Trophoblast cell (in vitro differentiated cells and primary cell): Measurements from ENCODE around the gene PACS1.

Experiments used
- DNase-seq, 2 donors: peaks; one replicate each; pipeline ENCODE4 v3.0.0-alpha.2; 2016
- H2AFZ ChIP-seq: 2 replicates; pipeline ENCODE4 v1.6.1; 2013; ENCODE audit warnings: low read length, moderate library complexity, mild to moderate bottlenecking; ENCODE audit not compliant: insufficient read depth, poor library complexity
- H2AK5ac ChIP-seq: 2 replicates; pipeline ENCODE4 v1.6.1; 2013; ENCODE audit warnings: mild to moderate bottlenecking, low read length
- H2BK120ac ChIP-seq: 2 replicates; pipeline ENCODE4 v1.6.1; 2013; ENCODE audit warnings: low read length, mild to moderate bottlenecking, moderate library complexity; ENCODE audit not compliant: insufficient read depth, poor library complexity
- H2BK12ac ChIP-seq: 2 replicates; pipeline ENCODE4 v1.6.1; 2013; ENCODE audit warnings: mild to moderate bottlenecking, low read length, moderate library complexity
- H2BK5ac ChIP-seq: 2 replicates; pipeline ENCODE4 v1.6.1; 2013; ENCODE audit warnings: low read length, low read depth, moderate library complexity, mild to moderate bottlenecking; ENCODE audit not compliant: poor library complexity
- H3K14ac ChIP-seq: 2 replicates; pipeline ENCODE4 v1.6.1; 2013; ENCODE audit warnings: mild to moderate bottlenecking, low read length
- H3K18ac ChIP-seq: 2 replicates; pipeline ENCODE4 v1.6.1; 2013; ENCODE audit warnings: mild to moderate bottlenecking, low read length
- H3K23ac ChIP-seq: 2 replicates; pipeline ENCODE4 v1.6.1; 2013; ENCODE audit warnings: low read length
- H3K27ac ChIP-seq: 2 replicates; pipeline ENCODE4 v1.5.1; 2013; ENCODE audit warnings: low read depth, mild to moderate bottlenecking, inconsistent platforms, low read length, moderate library complexity
- H3K27me3 ChIP-seq: 2 replicates; pipeline ENCODE4 v1.6.1; 2013; ENCODE audit warnings: inconsistent platforms, mild to moderate bottlenecking, low read length, moderate library complexity; ENCODE audit not compliant: insufficient read depth
- H3K36me3 ChIP-seq, 2 experiments: 1 replicate in 1 of 2; 2 replicates in 1 of 2; pipeline ENCODE4 v1.6.1; 2013; ENCODE audit warnings: low read length in 2 of 2, mild to moderate bottlenecking in 2 of 2, moderate library complexity in 1 of 2; ENCODE audit not compliant: insufficient read depth in 2 of 2, control insufficient read depth in 1 of 2
- H3K4ac ChIP-seq: 2 replicates; pipeline ENCODE4 v1.6.1; 2013; ENCODE audit warnings: low read depth, mild to moderate bottlenecking, low read length, moderate library complexity
- H3K4me1 ChIP-seq, 2 experiments: 1 replicate in 1 of 2; 2 replicates in 1 of 2; pipeline ENCODE4 v1.6.1; 2013; ENCODE audit warnings: low read length in 2 of 2, mild to moderate bottlenecking in 2 of 2, moderate library complexity in 1 of 2; ENCODE audit not compliant: insufficient read depth in 2 of 2, control insufficient read depth in 1 of 2
- H3K4me2 ChIP-seq: 2 replicates; pipeline ENCODE4 v1.6.1; 2013; ENCODE audit warnings: inconsistent platforms, mild to moderate bottlenecking, low read length, moderate library complexity
- H3K4me3 ChIP-seq: 2 replicates; pipeline ENCODE4 v1.5.1; 2013; ENCODE audit warnings: mild to moderate bottlenecking, low read depth, low read length, inconsistent platforms
- H3K79me1 ChIP-seq: one replicate; pipeline ENCODE4 v1.6.1; 2013; ENCODE audit warnings: low read length
- H3K79me2 ChIP-seq: 2 replicates; pipeline ENCODE4 v1.6.1; 2013; ENCODE audit warnings: low read length, mild to moderate bottlenecking; ENCODE audit not compliant: control insufficient read depth, insufficient read depth, poor library complexity
- H3K9ac ChIP-seq: 2 replicates; pipeline ENCODE4 v1.6.1; 2013; ENCODE audit warnings: mild to moderate bottlenecking, low read length
- H3K9me3 ChIP-seq: 2 replicates; pipeline ENCODE4 v1.6.1; 2013; ENCODE audit warnings: low read depth, mild to moderate bottlenecking, control low read depth, inconsistent platforms, low read length; ENCODE audit not compliant: insufficient read depth
- H4K12ac ChIP-seq: 2 replicates; pipeline ENCODE4 v1.6.1; 2013; ENCODE audit warnings: low read depth, mild to moderate bottlenecking, low read length, moderate library complexity
- H4K8ac ChIP-seq: 2 replicates; pipeline ENCODE4 v1.6.1; 2013; ENCODE audit warnings: low read depth, mild to moderate bottlenecking, low read length, moderate library complexity
- H4K91ac ChIP-seq: one replicate; pipeline ENCODE4 v1.6.1; 2013; ENCODE audit warnings: low read depth, mild to moderate bottlenecking, low read length, moderate library complexity
- WGBS: extraction: QIAGEN DNeasy Blood & Tissue Kit; methylation state at CpG from one replicate; pipeline ENCODE4 v1.1.7; 2013; ENCODE audit warnings: missing lambda C conversion rate; ENCODE audit not compliant: insufficient read length, insufficient coverage; ENCODE audit errors: extremely low coverage; 5-methylcytosine and 5-hydroxymethylcytosine counted together

The PACS1 gene

DNA sequence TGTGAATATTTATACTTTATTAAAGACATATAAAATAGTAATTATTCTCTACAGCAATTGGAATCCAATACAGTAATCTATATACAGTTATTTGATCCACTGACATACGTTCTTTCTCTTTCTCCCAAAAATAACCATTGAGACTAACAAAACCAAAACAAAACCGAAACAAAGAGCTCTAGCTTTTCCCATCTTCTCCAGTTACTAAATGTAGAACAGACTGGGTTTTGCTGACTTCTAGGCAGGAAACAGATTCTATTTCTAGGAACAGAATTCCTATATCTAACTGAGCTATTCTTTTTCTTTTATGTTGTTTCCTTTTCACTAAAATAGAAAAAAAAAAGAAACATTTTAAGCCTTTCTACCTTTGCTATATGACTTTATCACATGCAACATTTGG lies 80.1 kb downstream of the PACS1 start:
- H3K27me3 ChIP-seq = no peaks in the 10 kb centered on the region
- H4K12ac ChIP-seq = no peak overlapping the region
- no peak overlapping the region for H3K4ac ChIP-seq
- no peak overlapping the region for H3K9ac ChIP-seq
- no peaks in the 10 kb centered on the region for H3K79me1 ChIP-seq
- peaks cover 0 to 2% of the 10 kb centered on the region in 2 experiments for H3K36me3 ChIP-seq
- no peak overlapping the region for H3K18ac ChIP-seq
- WGBS = no CpG with 5 or more reads among the region's 2 CpGs
- H3K79me2 ChIP-seq = no peaks in the 10 kb centered on the region
- H3K9me3 ChIP-seq = peaks cover 2% of the 10 kb centered on the region
- no peak overlapping the region for H2BK12ac ChIP-seq
- H3K4me3 ChIP-seq = no peak overlapping the region
- H2AFZ ChIP-seq = no peak overlapping the region
- H3K4me2 ChIP-seq = no peak overlapping the region
- H3K23ac ChIP-seq = no peak overlapping the region
- no peak overlapping the region for H3K14ac ChIP-seq
- H3K27ac ChIP-seq = no peak overlapping the region
- no peak overlapping the region for H4K91ac ChIP-seq
- H3K4me1 ChIP-seq = no peaks in the 10 kb centered on the region
- no peak for DNase-seq
- no peak overlapping the region for H2BK120ac ChIP-seq
- H2AK5ac ChIP-seq = no peak overlapping the region
- no peak overlapping the region for H2BK5ac ChIP-seq
- H4K8ac ChIP-seq = no peak overlapping the region

- Histone ChIP-seq H3K23ac (no peak overlapping the region), H3K27me3 (no peaks in the 10 kb centered on the region), H4K91ac (no peak overlapping the region), H4K12ac (no peak overlapping the region), H2AK5ac (no peak overlapping the region), H3K4me1 (no peaks in the 10 kb centered on the region), H2BK5ac (no peak overlapping the region), H3K18ac (no peak overlapping the region), H3K4me3 (no peak overlapping the region), H3K36me3 (peaks cover 0 to 2% of the 10 kb centered on the region in 2 experiments), H3K79me2 (no peaks in the 10 kb centered on the region), H2BK120ac (no peak overlapping the region), H3K4ac (no peak overlapping the region), H2AFZ (no peak overlapping the region), H3K9ac (no peak overlapping the region), H3K9me3 (peaks cover 2% of the 10 kb centered on the region), H3K4me2 (no peak overlapping the region), H3K14ac (no peak overlapping the region), H3K27ac (no peak overlapping the region), H3K79me1 (no peaks in the 10 kb centered on the region), H2BK12ac (no peak overlapping the region), H4K8ac (no peak overlapping the region)
- no peak for DNase-seq
These were observed 80.7 kb downstream of the PACS1 start for GRCh38 chr11:66150725-66151124.

DNA sequence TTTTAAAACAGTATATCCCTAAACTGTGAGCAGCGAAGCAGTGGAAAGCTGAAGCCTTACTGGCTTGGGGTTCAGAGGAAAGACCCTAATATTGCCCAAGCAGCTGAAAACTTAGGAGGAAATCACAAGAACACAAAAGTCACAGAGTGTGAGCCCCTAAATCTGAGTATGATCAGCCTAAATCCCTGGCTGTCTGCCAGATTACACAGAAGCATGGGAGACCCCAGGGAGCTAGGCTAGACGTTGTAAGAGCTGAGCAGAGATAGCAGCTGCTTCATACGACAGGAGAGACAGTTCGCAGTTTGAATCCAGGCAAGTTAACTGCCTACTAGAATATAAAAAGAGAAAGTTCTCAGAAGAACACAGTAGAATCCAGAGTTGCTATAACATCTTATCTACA lies 81.2 kb downstream of the PACS1 start:
- no peak overlapping the region for H3K27ac ChIP-seq
- no peaks in the 10 kb centered on the region for H3K79me1 ChIP-seq
- H3K18ac ChIP-seq = no peak overlapping the region
- H2BK120ac ChIP-seq = no peak overlapping the region
- no peak overlapping the region for H4K8ac ChIP-seq
- no peak overlapping the region for H2AK5ac ChIP-seq
- H2BK5ac ChIP-seq = no peak overlapping the region
- H3K4me1 ChIP-seq = no peaks in the 10 kb centered on the region
- no peak overlapping the region for H2BK12ac ChIP-seq
- no peak overlapping the region for H3K23ac ChIP-seq
- H3K27me3 ChIP-seq = no peaks in the 10 kb centered on the region
- H3K79me2 ChIP-seq = no peaks in the 10 kb centered on the region
- no peak overlapping the region for H4K12ac ChIP-seq
- H2AFZ ChIP-seq = no peak overlapping the region
- no peak for DNase-seq
- no peak overlapping the region for H4K91ac ChIP-seq
- H3K4me2 ChIP-seq = no peak overlapping the region
- peaks cover 2% of the 10 kb centered on the region for H3K9me3 ChIP-seq
- no peak overlapping the region for H3K4ac ChIP-seq
- H3K14ac ChIP-seq = no peak overlapping the region
- H3K9ac ChIP-seq = no peak overlapping the region
- no CpG with 5 or more reads among the region's 4 CpGs for WGBS
- no peak overlapping the region for H3K4me3 ChIP-seq
- H3K36me3 ChIP-seq = peaks cover 0 to 2% of the 10 kb centered on the region in 2 experiments

DNA sequence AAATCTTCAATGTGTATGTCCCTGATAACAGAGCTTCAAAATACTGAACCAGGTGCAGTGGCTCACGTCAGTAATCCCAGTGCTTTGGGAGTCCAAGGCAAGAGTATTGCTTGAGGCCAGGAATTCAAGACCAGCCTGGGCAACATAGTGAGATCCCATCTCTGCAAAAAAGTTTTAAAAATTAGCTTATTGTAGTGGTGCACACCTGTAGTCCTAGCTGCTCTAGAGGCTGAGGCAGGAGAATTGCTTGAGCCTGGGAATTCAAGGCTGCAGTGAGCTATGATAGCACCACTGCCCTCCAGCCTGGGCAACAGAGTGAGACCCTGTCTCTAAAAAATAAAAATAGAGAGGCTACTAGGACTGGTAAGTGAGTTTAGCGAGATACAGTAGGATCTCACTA lies 84.0 kb downstream of the PACS1 start:
- H3K14ac ChIP-seq = no peak overlapping the region

More for the DNA sequence above, 84.0 kb downstream of the PACS1 start:
- Histone ChIP-seq H3K27me3 (no peaks in the 10 kb centered on the region), H4K8ac (no peak overlapping the region), H3K4ac (no peak overlapping the region), H3K27ac (no peak overlapping the region), H2BK5ac (no peak overlapping the region), H3K4me3 (no peak overlapping the region), H2BK120ac (no peak overlapping the region), H3K23ac (no peak overlapping the region), H3K79me1 (no peaks in the 10 kb centered on the region), H3K4me2 (no peak overlapping the region), H3K9me3 (no peaks in the 10 kb centered on the region), H2AFZ (no peak overlapping the region), H3K9ac (no peak overlapping the region), H4K12ac (no peak overlapping the region), H3K4me1 (no peaks in the 10 kb centered on the region), H3K79me2 (no peaks in the 10 kb centered on the region), H2BK12ac (no peak overlapping the region), H3K36me3 (no peaks in the 10 kb centered on the region), H3K18ac (no peak overlapping the region), H2AK5ac (no peak overlapping the region), H4K91ac (no peak overlapping the region)
- no CpG with 5 or more reads among the region's 2 CpGs for WGBS
- peak in 1 of 2 donors; percentile 25 for DNase-seq
